GM10847 (cell line): ENCODE measurements around the gene NOX5.

Experiments used
- POLR2A ChIP-seq: IDR thresholded peaks from 2 replicates; pipeline ENCODE4 v1.6.1; 2011; ENCODE audit not compliant: insufficient read length; ENCODE audit errors: extremely low read depth

Gene NOX5, protein sequence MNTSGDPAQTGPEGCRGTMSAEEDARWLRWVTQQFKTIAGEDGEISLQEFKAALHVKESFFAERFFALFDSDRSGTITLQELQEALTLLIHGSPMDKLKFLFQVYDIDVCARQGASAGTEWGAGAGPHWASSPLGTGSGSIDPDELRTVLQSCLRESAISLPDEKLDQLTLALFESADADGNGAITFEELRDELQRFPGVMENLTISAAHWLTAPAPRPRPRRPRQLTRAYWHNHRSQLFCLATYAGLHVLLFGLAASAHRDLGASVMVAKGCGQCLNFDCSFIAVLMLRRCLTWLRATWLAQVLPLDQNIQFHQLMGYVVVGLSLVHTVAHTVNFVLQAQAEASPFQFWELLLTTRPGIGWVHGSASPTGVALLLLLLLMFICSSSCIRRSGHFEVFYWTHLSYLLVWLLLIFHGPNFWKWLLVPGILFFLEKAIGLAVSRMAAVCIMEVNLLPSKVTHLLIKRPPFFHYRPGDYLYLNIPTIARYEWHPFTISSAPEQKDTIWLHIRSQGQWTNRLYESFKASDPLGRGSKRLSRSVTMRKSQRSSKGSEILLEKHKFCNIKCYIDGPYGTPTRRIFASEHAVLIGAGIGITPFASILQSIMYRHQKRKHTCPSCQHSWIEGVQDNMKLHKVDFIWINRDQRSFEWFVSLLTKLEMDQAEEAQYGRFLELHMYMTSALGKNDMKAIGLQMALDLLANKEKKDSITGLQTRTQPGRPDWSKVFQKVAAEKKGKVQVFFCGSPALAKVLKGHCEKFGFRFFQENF

GRCh38 chr15:69014454-69014853 lies at the start of gene NOX5:
Gene NOX5 (plus strand): TSS chr15:69014695. CDS start chr15:69014736, 41 bp downstream.
- no peak for TF ChIP-seq POLR2A

- no peak for TF ChIP-seq POLR2A
Measured at GRCh38 chr15:68966996-68967395, 47.5 kb upstream of the NOX5 start.

DNA sequence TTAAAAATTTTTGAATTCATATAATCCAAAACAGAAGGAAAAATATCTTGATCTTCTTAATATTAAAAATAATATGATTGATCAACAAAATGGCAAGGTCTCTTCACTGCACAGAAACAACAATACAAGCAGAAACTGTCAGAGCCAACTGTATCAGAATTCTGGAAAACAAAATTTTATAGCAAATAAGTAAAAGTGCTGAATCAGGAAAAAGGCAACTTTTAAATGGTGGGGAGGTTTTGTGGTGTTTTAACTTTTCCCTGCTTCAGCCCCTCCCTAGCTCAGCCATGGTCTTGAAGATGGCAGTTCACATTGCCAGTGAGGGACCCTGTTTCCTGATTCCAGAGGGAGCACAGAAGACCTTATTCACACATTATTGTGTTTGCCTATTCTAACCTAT lies 46.5 kb upstream of the NOX5 start:
- no peak for TF ChIP-seq POLR2A

DNA sequence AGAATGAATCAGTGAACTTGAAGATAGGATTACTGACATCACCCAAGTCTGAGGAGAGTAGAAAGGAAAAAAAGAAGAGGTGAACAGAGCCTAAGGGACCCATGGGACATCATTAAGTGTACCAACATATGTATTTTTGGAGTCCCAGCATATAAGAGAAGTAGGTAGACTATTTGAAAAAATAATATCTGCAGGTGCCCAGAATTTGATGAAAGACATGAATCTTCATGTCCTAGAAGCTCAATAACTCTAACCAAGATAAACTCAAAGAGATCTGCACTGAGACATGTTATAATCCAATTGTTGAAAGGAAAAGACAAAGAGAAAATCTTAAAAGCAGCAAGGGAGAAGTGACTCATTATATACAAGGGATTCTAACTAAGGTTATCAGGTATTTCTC lies 45.2 kb upstream of the NOX5 start:
- TF ChIP-seq POLR2A = no peak

DNA sequence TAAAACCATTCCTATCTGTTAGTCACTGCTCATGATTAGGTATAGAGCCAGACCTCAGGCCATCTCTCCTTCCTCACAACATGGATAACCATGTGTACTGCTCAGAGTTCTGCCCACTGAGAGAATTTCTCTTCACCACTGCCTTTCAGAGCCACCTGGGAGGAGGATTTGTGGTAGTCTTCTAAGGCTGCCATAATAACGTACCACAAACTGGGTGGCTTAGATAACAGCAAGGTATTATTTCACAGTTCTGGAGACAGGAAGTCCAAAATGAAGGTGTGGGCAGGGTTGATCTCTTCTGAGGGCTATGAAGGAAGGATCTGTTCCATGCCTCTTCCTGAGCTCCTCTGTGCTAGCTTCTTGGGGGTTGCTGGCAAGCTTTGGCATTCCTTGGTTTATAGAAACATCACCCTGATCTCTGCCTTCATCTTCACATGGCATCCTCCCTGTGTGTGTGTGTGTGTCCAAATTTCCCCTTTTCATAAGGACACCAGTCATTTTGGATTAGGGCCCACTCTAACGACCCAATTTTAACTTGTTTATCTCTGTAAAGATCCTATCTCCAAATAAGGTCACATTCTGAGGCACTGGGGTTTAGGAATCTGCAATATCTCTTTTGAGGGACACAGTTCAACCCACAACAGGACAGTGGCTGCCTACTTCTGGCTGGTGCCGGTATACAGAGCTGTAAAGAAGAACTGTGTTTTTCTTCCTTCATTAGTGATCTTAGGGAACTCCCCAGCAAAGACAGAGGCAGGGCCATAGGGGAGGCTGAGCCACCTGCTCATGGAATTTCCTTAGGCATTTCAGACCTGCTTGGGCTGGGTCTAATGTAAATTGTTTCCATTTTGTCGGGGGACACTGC lies 42.1 kb upstream of the NOX5 start:
- TF ChIP-seq POLR2A = no peak

DNA sequence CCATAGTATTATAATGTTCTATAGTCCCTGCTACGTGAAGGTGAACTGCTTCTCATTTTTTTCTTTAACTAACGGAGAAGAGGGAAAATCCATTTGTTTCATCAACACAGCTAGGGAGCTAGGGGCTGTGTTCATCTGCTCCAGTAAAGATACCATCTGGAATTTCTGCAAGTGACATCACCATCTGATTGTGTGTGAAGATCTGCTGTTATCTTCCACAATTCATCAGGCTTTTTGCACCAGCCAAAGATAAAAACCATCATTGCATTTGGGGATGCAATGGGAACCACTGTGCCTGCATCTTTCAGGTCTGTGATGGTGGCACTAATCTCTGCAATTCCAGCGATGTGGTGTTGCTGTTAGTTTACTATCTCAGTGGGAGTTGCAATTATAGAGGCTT lies 35.5 kb upstream of the NOX5 start:
- TF ChIP-seq POLR2A = no peak

- TF ChIP-seq POLR2A = no peak
Measured at GRCh38 chr15:68979816-68980215, 34.7 kb upstream of the NOX5 start.

DNA sequence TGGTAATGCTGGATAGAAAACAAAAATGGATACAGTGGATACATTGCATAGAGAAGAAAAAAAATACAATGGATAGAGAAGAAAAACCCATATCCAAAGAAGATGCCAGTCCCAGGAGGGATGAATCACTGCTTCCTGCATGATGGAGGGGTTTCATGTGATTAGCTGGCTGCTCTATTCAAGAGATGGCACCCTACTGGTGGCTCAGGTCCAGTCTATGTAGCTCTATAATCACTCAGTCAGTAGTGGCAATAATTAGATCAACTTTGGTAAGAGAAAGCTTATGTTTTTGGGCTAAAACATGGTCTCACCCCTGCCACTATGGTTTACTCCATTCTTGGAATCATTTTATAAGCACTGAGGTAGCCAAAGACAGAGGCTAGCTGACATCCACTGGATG lies 33.7 kb upstream of the NOX5 start:
- no peak for TF ChIP-seq POLR2A

- TF ChIP-seq POLR2A = no peak
Measured at GRCh38 chr15:68981941-68982340, 32.6 kb upstream of the NOX5 start.

DNA sequence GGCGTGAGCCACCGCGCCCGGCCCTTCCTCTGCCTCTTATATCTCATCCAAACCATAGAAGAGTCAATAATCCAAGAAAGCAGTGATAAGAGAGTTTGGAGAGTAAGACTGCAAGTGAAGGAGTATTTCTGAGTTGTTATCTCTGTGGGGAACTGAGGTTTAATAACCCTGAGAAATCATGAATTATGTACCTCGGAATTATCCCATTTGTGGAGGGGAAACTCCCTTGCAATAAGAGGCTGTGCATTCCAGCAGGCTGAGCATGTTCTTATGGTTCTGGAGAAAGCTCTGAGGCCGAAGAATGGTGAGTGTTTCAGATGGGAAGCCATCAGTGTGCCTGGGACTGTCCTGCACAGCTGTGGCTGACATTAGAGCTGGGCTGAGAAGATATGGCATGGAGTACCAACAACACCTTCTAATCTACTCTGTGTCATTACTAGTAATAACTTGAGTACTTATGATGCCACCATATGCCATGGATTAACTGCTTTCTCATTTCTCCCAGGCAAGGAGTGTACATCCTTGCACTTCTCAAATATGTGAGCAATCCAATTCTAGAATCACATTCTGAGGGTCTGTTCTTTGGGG lies 31.4 kb upstream of the NOX5 start:
- TF ChIP-seq POLR2A = no peak

DNA sequence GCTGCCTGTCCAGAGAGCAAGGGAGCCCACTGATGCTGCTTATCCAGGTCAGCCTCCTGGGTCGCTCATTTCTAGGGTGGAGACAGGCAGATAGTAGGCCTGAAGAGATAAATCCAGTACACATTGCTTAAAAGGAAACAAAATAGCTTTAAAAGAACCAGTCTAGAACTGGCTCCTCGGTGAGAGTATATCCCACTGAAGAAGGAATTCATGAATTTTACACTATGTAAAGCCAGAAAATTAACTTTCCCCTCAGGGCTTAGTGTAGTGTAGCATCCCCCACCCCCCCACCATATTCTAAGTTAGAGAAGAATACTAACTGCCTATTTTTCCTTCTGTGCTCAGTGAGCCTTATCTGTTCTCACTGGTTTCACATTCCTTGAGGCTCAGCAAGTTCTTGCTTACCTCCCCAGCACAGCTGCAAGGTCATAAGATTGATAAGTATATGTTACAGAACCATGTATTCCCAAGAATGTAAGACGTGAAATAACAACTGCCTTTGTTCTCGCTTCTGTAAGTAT lies 30.5 kb upstream of the NOX5 start:
- TF ChIP-seq POLR2A = no peak

DNA sequence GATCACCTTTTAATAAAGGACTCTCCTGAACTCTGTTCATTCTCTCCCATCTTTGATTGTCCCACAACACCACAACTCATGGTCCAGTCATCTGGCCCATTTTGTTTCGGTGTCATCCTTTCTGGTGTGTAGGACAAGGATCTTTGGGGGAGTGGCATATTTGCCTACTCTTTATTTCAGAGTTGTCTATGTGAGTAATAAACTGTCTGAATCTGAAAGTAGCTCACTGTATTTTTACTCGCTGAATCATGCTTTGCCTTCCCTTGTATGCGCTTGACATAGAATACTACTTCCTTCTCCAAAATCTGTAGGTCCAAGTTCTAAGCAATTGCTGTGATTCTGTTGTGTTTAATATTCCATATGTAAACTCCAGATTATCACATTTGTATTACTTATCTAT lies 29.9 kb upstream of the NOX5 start:
- no peak for TF ChIP-seq POLR2A

DNA sequence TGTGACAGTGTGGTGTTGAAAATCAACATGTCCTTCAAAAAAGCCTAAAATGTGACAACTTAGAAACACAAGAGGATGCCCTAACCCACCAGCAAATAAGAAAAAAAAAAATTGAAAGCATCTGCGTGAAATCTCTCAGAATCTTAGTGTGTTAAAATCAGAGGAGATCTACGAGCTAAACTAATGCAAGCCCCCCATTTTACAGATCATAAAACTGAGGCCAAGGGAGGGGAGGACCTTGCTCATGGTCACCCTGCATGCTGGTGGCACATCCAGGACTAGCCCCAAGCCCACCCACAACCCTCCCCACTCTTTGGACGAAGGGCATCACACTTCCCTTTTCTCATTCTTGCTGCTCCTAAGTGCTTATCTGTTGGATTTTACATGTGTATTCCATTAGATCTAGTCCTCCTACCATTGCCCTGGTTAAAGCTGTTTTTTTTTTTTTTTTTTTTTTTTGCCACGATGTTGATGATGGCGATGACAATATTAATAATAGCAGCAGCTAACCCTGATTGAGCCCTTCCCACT lies 29.1 kb upstream of the NOX5 start:
- no peak for TF ChIP-seq POLR2A

DNA sequence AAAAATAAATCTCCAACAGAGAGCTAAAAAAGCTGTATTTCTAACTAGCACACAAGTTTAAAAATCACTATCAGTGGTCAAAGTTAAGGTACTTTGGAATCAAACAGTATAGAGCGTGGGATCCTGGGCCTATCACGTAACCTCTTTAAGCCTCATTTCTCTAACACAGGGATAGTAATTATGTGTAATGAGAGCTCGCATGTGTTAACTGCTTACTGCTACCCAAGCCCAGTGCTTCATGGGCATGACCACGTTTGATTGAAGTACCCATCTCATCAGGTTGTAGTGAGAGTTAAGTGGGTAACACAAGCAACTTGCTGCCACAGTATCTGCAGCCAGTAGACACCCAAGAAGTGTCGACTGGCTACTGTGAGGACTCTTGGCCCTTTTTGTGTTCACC lies 28.2 kb upstream of the NOX5 start:
- TF ChIP-seq POLR2A = no peak

- no peak for TF ChIP-seq POLR2A
Measured at GRCh38 chr15:68987120-68987519, 27.4 kb upstream of the NOX5 start.
